Skeletal muscle tissue (tissue), 4 donors: Measurements from ENCODE around the gene C14orf180. TPM values are rescaled to one million over a fixed set of nuclear protein-coding genes. Genes with fewer than 3 reads are reported as not detected.

Source experiments
- H3K27ac ChIP-seq: one replicate; pipeline ENCODE4 v1.7.0; 2013; ENCODE audit warnings: mild to moderate bottlenecking, low read depth, low read length, inconsistent platforms
- H3K27me3 ChIP-seq, 3 donors: one replicate each; pipeline ENCODE4 v1.7.0; 2013; ENCODE audit warnings: low read length in 3 of 3; ENCODE audit not compliant: control insufficient read depth in 3 of 3, insufficient read depth in 3 of 3
- H3K36me3 ChIP-seq, 3 donors: one replicate each; pipeline ENCODE4 v1.7.0; 2013; ENCODE audit warnings: low read length in 3 of 3; ENCODE audit not compliant: control insufficient read depth in 3 of 3, insufficient read depth in 3 of 3
- H3K4me1 ChIP-seq, 3 donors: one replicate each; pipeline ENCODE4 v1.7.0; 2013; ENCODE audit warnings: low read length in 3 of 3, mild to moderate bottlenecking in 3 of 3; ENCODE audit not compliant: control insufficient read depth in 3 of 3, insufficient read depth in 3 of 3
- H3K4me3 ChIP-seq, 3 donors: one replicate each; pipeline ENCODE4 v1.7.0; 2013; ENCODE audit warnings: low read length in 3 of 3
- H3K9ac ChIP-seq, 3 donors: one replicate each; pipeline ENCODE4 v1.7.0; 2013; ENCODE audit warnings: low read length in 3 of 3, mild to moderate bottlenecking in 3 of 3, moderate library complexity in 2 of 3, low read depth in 1 of 3
- H3K9me3 ChIP-seq, 3 donors: one replicate each; pipeline ENCODE4 v1.7.0; 2013; ENCODE audit warnings: low read length in 3 of 3; ENCODE audit not compliant: control insufficient read depth in 3 of 3
- total RNA-seq: library from RNA; depleted of rRNA; stranded (reverse); fragments of >200 nt; gene quantifications from one replicate; pipeline ENCODE4 v1.2.3, GENCODE V29; 2014
- donor health status: Osteomylitis.

The C14orf180 gene
- total RNA-seq, 1 donor from 2014 or later = 3.7 TPM

- no peaks in the 10 kb centered on the region for H3K36me3 ChIP-seq
- H3K27ac ChIP-seq = no peak overlapping the region
- peaks cover 0 to 4% (median 0%) of the 10 kb centered on the region in 3 donors for H3K4me1 ChIP-seq
- H3K27me3 ChIP-seq = peaks cover 17 to 43% (median 33%) of the 10 kb centered on the region in 3 donors
- no peak overlapping the region for H3K4me3 ChIP-seq
- H3K9me3 ChIP-seq = no peaks in the 10 kb centered on the region
- no peak overlapping the region for H3K9ac ChIP-seq
Observed at GRCh38 chr14:104592292-104592672, 12.7 kb downstream of the C14orf180 start.

- Histone ChIP-seq H3K9ac (no peak overlapping the region), H3K36me3 (no peaks in the 10 kb centered on the region), H3K4me1 (no peaks in the 10 kb centered on the region), H3K9me3 (no peaks in the 10 kb centered on the region), H3K4me3 (no peak overlapping the region), H3K27me3 (peaks cover 20 to 47% (median 33%) of the 10 kb centered on the region in 3 donors), H3K27ac (no peak overlapping the region)
Observed at GRCh38 chr14:104592785-104593184, 13.2 kb downstream of the C14orf180 start.

- Histone ChIP-seq H3K36me3 (no peaks in the 10 kb centered on the region), H3K27me3 (peaks cover 24 to 50% (median 35%) of the 10 kb centered on the region in 3 donors), H3K4me3 (no peak overlapping the region), H3K27ac (no peak overlapping the region), H3K9me3 (no peaks in the 10 kb centered on the region), H3K9ac (no peak overlapping the region), H3K4me1 (peaks cover 0 to 2% (median 1%) of the 10 kb centered on the region in 3 donors)
Observed at GRCh38 chr14:104593241-104593701, 13.7 kb downstream of the C14orf180 start.

GRCh38 chr14:104593710-104594136 lies 14.2 kb downstream of the C14orf180 start:
- Histone ChIP-seq H3K9me3 (no peaks in the 10 kb centered on the region), H3K4me3 (no peak overlapping the region), H3K9ac (no peak overlapping the region), H3K27ac (no peak overlapping the region), H3K36me3 (no peaks in the 10 kb centered on the region), H3K27me3 (peaks cover 28 to 51% (median 37%) of the 10 kb centered on the region in 3 donors), H3K4me1 (peaks cover 0 to 6% (median 6%) of the 10 kb centered on the region in 3 donors)

- H3K27ac ChIP-seq = no peak overlapping the region
- H3K4me1 ChIP-seq = peaks cover 0 to 9% (median 8%) of the 10 kb centered on the region in 3 donors
- H3K9ac ChIP-seq = no peak overlapping the region
- H3K36me3 ChIP-seq = no peaks in the 10 kb centered on the region
- H3K27me3 ChIP-seq = peaks cover 35 to 57% (median 37%) of the 10 kb centered on the region in 3 donors
- H3K9me3 ChIP-seq = no peaks in the 10 kb centered on the region
- H3K4me3 ChIP-seq = no peak overlapping the region
Observed at GRCh38 chr14:104594310-104595046, 14.9 kb downstream of the C14orf180 start.

GRCh38 chr14:104595116-104595675 lies 15.6 kb downstream of the C14orf180 start:
- H3K27ac ChIP-seq = no peak overlapping the region
- peaks cover 41 to 64% (median 43%) of the 10 kb centered on the region in 3 donors for H3K27me3 ChIP-seq
- H3K4me1 ChIP-seq = peaks cover 0 to 9% (median 8%) of the 10 kb centered on the region in 3 donors
- no peaks in the 10 kb centered on the region for H3K36me3 ChIP-seq
- H3K4me3 ChIP-seq = no peak overlapping the region
- H3K9me3 ChIP-seq = no peaks in the 10 kb centered on the region
- H3K9ac ChIP-seq = no peak overlapping the region

- Histone ChIP-seq H3K4me1 (peaks cover 0 to 9% (median 8%) of the 10 kb centered on the region in 3 donors), H3K36me3 (no peaks in the 10 kb centered on the region), H3K27me3 (peaks cover 46 to 72% (median 49%) of the 10 kb centered on the region in 3 donors)
Observed at GRCh38 chr14:104595911-104596450, 16.4 kb downstream of the C14orf180 start.

GRCh38 chr14:104596451-104596918 lies 16.9 kb downstream of the C14orf180 start:
- Histone ChIP-seq H3K4me3 (no peak overlapping the region), H3K27me3 (peaks cover 42 to 77% (median 54%) of the 10 kb centered on the region in 3 donors), H3K4me1 (peaks cover 0 to 9% (median 8%) of the 10 kb centered on the region in 3 donors), H3K36me3 (no peaks in the 10 kb centered on the region), H3K9ac (no peak overlapping the region), H3K9me3 (no peaks in the 10 kb centered on the region), H3K27ac (no peak overlapping the region)

More at GRCh38 chr14:104595911-104596450, 16.4 kb downstream of the C14orf180 start:
- Histone ChIP-seq H3K27ac (no peak overlapping the region), H3K9me3 (no peaks in the 10 kb centered on the region), H3K9ac (no peak overlapping the region), H3K4me3 (no peak overlapping the region)

- Histone ChIP-seq H3K27ac (no peak overlapping the region), H3K9me3 (no peaks in the 10 kb centered on the region), H3K27me3 (peaks cover 44 to 79% (median 59%) of the 10 kb centered on the region in 3 donors), H3K36me3 (no peaks in the 10 kb centered on the region), H3K4me1 (peaks cover 0 to 9% (median 8%) of the 10 kb centered on the region in 3 donors), H3K9ac (no peak overlapping the region), H3K4me3 (no peak overlapping the region)
Observed at GRCh38 chr14:104596927-104597351, 17.4 kb downstream of the C14orf180 start.
